HG03025 (cell line): ENCODE measurements around the gene KNSTRN.

ENCODE experiments used
- ATAC-seq: cut with Tn5 transposase; IDR thresholded peaks from one replicate; pipeline ENCODE4 v1.9.1; 2021; ENCODE audit warnings: mild to moderate bottlenecking, moderate library complexity; ENCODE audit not compliant: unreplicated experiment, low FRiP score

Gene KNSTRN, protein sequence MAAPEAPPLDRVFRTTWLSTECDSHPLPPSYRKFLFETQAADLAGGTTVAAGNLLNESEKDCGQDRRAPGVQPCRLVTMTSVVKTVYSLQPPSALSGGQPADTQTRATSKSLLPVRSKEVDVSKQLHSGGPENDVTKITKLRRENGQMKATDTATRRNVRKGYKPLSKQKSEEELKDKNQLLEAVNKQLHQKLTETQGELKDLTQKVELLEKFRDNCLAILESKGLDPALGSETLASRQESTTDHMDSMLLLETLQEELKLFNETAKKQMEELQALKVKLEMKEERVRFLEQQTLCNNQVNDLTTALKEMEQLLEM

GRCh38 chr15:40382580-40383456 is at the start of gene KNSTRN:
KNSTRN (plus strand) TSS chr15:40382721; CDS start chr15:40382836, 115 bp downstream.
- peak; percentile 90 for ATAC-seq

GRCh38 chr15:40333922-40334492 is 48.5 kb upstream of the KNSTRN start:
- no peak for ATAC-seq

DNA sequence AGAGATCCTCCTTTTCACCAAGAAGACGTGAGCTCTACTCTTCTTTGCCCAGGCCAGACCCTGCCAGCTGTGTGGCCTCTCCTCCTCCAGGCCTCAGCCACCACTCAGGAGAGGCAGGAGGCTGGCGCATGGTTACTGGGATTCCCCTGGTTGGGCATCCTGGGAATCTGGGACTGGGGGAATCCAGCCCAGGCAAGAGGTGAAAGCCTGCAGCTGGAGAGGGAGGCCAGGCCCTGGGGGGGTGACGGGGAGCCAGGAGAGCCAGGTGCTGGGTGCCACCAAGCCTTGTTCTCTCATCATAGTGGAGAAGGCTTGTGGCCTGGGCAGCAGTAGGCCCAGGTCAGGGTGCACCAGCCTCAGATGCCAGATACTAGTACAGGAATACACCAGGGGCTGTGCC is 48.0 kb upstream of the KNSTRN start:
- ATAC-seq = no peak

GRCh38 chr15:40334941-40335795 is 47.4 kb upstream of the KNSTRN start:
- ATAC-seq = no peak

DNA sequence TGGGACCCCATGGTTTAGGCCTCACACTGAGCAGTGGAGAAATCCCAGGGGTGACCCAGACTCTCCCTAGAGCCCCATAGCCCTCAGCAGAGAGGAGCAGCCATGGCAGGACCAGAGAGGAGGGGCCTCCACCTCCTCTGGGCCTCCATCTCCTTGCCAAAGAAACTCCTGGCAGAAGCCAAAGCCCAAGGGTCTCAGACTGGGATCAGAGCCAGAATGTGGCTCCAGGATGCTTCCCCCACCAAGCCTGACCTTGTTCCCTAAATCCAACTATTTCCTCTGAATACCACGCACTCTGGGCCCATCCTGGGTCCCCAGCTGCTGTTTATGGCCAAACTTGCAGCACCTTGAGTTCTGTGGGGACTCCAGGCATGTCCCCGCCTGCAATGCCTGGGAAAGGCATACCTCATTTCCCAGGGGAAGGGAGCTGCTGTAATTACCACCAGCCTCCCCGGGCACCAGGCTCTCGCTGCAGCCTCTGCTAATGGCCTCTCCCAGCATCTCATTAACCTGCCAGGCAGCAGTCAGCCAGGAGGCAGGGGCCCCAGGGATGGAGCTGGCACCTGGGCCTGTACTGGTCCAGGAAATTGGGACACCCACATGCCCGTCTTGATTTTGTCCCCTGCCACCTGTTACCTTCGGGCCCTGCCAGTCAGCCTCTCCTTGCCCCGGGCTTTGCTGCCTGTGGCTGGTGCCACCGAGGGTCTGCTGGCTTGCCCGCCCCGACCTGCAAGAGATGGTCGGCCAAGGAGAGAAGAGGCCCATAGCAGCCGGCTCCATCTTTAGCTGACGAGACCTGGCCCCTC is 46.4 kb upstream of the KNSTRN start:
- ATAC-seq = no peak

GRCh38 chr15:40336744-40337122 is 45.8 kb upstream of the KNSTRN start:
- no peak for ATAC-seq

GRCh38 chr15:40337597-40337996 is 44.9 kb upstream of the KNSTRN start:
- no peak for ATAC-seq

DNA sequence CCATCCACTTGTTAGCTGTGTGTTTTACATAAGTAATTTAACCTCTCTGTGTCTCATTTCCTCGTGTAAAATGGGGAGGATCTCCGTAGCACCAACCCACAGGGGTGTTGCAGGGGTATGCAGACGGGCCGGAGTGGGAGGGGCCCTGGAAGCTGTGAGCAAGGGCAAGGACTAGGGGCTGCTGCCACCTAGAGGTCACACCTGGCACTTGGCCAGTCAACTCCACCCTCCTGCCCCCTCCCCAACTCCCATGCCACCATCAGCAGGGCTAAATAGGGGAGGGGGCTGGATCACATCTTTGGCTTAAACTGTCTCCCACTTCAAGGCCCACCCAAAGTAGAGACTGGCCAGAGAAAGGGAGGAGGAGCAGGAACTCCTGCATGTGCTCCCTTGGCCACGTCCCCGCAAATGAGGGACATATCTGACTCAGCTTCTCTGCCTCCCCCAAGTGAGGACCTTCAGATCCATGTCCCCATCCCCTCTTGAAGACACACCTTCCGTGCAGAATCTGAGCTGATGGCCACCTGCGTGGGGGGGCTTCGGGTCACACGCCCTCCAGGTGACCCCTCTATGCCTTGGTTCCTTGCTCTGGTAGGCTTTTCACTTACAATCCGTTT is 44.4 kb upstream of the KNSTRN start:
- no peak for ATAC-seq

- no peak for ATAC-seq
Measured at GRCh38 chr15:40338921-40339620, 43.5 kb upstream of the KNSTRN start.

DNA sequence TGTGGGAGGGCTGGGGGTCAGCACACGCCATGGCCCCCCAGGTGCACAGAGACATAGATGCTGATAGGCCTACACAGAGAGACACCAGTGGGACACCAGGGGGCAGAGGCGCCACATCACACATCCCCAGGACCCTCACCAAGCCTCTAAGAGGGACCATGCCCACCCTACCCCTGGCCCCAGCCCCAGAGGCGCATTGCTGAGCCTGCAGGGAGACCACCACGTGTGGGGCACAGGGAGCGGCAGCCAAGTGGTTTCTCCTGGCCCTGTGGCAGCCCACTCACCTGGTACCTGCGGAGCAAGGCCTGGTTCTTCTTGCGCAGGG is 42.9 kb upstream of the KNSTRN start:
- no peak for ATAC-seq

DNA sequence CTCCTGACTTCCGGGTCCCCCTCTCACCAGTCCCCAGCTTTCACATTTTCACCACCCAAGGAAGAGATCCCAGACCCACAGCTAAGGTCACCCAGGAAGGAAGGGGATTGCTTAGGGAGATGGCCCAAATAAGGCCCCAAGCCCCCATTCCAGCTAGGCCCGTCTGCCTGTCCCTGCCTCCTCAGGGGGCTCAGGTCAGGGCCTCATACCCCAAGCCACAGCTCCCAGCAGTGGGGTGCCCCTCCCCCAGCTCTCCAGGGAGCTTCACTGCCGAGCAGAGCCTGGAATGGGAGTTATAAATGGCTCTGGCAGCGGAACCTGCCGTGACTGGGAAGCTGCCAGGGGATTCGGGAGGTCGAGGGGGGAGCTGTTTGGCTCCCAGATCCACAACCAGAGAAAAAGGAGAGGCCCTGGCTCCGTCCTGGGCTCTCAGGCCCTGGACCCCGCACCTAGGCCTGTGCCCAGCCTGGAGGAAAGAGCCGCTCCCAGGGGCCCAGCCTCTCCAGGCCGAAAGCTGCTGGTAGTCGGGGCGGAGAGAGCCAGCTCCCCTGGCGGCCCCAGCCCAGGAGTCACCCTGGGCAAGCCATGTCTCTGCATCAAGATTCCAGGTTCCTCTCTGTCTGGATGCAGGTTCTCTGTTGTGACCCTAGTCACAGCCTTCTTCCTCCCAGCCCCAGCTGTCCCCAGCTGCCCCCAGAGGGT is 42.3 kb upstream of the KNSTRN start:
- ATAC-seq = no peak

- no peak for ATAC-seq
Measured at GRCh38 chr15:40340740-40341400, 41.7 kb upstream of the KNSTRN start, which contains the start of gene CCDC9B. CCDC9B (minus strand) TSS chr15:40340939; CDS start chr15:40340819, 120 bp downstream.

DNA sequence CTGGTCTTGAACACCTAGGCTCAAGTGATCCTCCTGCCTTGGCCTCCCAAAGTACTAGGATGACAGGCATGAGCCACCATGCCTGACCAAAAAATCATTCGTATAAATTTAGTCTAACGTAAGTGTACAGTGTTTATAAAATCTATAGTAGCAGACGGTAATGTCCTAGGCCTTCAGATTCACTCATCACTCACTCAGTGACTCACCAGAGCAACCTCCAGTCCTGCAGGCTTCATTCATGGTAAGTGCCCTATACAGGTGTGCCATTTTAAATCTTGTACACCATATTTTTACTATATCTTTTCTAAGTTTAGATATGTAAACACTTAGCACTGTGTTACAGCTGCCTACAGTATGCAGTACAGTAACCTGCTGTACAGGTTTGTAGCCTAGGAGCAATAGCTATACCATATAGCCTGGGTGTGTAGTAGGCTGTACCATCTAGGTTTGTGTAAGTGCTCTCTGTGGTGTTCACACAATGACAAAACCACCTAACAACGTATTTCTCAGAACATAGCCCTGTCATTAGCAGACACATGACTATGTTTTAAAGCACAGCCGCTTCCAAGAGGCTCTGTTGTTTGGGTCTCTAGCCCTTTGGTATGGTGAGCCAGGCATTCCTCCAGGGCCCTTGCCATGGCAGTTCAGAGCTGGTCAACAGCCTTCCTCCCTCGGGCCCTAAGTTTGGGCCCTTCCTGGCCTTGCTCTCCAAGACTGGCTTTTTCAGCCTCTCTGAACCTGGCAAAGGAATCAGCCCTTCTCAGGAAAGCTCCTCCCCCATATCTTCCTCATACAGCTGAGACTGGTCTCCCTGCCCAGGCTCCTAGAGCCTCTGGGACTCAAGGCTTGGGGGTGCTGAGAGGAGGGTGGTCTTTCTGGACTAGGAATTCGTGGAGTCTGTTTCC is 39.9 kb upstream of the KNSTRN start:
- ATAC-seq = no peak

DNA sequence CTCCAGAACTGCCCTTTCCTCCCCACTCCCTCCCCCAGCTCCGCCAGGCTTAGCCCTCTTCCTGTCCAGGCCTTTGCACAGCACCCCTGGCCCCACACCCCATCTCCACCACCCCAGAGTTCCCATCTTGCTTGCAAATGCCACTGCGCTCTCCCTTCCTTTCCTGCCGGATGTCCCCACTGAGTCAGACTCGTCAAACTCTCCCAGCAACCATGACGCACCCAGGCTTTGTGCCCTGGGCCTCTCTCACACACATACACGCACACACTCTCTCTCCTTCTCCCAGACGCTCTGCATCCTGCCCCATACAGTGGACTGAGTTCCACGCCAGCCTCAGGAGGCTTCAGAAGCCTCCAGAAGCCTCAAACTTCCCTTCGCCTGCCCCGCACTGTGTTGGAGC is 39.0 kb upstream of the KNSTRN start:
- ATAC-seq = no peak

DNA sequence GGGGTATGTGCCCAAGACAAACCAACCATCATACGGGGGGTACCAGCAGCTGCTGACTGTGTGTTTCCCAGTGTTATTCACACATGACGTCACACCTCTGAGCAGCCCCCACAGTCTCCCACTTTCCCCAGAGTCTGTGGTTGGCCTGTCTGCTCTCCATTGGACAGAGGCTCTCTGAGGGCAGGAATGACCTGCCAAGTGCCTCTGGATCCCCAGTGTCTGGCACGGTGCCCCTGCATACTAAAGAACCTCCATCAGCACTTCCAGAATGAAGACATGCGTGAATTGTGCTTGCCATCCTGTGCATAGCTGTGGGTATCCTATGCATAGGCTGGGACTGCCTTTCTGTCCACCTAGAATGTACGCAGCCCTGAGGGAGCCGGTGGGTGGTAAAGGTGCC is 38.3 kb upstream of the KNSTRN start:
- no peak for ATAC-seq

- no peak for ATAC-seq
Measured at GRCh38 chr15:40344631-40345120, 37.8 kb upstream of the KNSTRN start.
